Ovary (tissue), 9 donors: ENCODE results near the gene LBP. TPM values are rescaled to one million over a fixed set of nuclear protein-coding genes. Genes with fewer than 3 reads are reported as not detected.

Experiments used
- DNase-seq, 5 donors: peaks; one replicate each; pipeline ENCODE4 v3.0.0-alpha.2; 2019 to 2020
- H3K27ac ChIP-seq, 2 donors: fragments of 200-600 bp; one replicate each; pipeline versions ENCODE4 v1.5.1 to v1.8.0; 2019 to 2022
- H3K27me3 ChIP-seq: fragments of 200-600 bp; one replicate; pipeline ENCODE4 v1.8.0; 2022
- H3K36me3 ChIP-seq: fragments of 200-600 bp; sonication (generic); one replicate; pipeline ENCODE4 v1.5.1; 2019
- H3K4me1 ChIP-seq: one replicate; pipeline ENCODE4 v1.8.1; 2013; ENCODE audit warnings: mild to moderate bottlenecking, moderate library complexity; ENCODE audit not compliant: insufficient read depth
- H3K4me3 ChIP-seq: fragments of 200-600 bp; sonication (generic); one replicate; pipeline ENCODE4 v1.5.1; 2017
- H3K9me3 ChIP-seq, 2 donors: fragments of 200-600 bp in 1 of 2; sonication (generic) in 1 of 2; one replicate each; pipeline versions ENCODE4 v1.5.1 to v1.8.1; 2013 to 2019; ENCODE audit warnings: mild to moderate bottlenecking in 1 of 2, moderate library complexity in 1 of 2
- CTCF ChIP-seq, 3 donors: fragments of 450-650 bp in 2 of 3; fragments of 200-600 bp in 1 of 3; IDR thresholded peaks; one replicate each; pipeline versions ENCODE4 v1.5.1 to v1.8.0; 2016 to 2022; ENCODE audit warnings: antibody characterized with exemption in 3 of 3, mild to moderate bottlenecking in 1 of 3
- EP300 ChIP-seq: sonication (generic); formaldehyde crosslinking; IDR thresholded peaks from one replicate; pipeline ENCODE4 v1.6.1; 2017; ENCODE audit warnings: antibody characterized with exemption
- POLR2A ChIP-seq: fragments of 450-650 bp; IDR thresholded peaks from one replicate; pipeline ENCODE4 v1.6.1; 2017; ENCODE audit warnings: antibody characterized with exemption, mild to moderate bottlenecking, moderate library complexity
- WGBS, 3 donors: extraction: QIAGEN DNeasy Blood & Tissue Kit in 1 of 3; methylation state at CpG; one replicate each; pipeline versions ENCODE4 v1.1.5 to v1.1.7; 2013 to 2017; 5-methylcytosine and 5-hydroxymethylcytosine counted together
- intact Hi-C, 4 donors: fragments of 100-400 bp; cut with DNase I; formaldehyde crosslinking; loops; one replicate each; pipeline versions ENCODE4 v1.11.0 to v1.15.1; 2022 to 2023
- polyA plus RNA-seq, 2 donors: library from polyadenylated mRNA; stranded (reverse); fragments of 200-250 nt in 1 of 2; fragments of 350-450 nt in 1 of 2; fragmentation: Illumina TruSeq in 1 of 2; extraction: RNeasy Lipid Tissue Mini Kit (QIAGEN cat#74804) in 1 of 2; gene quantifications; one replicate each; pipeline ENCODE4 v1.2.3, GENCODE V29; 2013 to 2014
- total RNA-seq, 7 donors: library from RNA; depleted of rRNA in 2 of 7; stranded (reverse); fragments of >200 nt in 2 of 7; fragmentation: NEBNext Ultra II Directional in 3 of 7; extraction: Animal tissue kit (Norgen Biotek cat#: 25700) in 3 of 7; gene quantifications; one replicate each; pipeline versions ENCODE4 v1.1.0 to v1.2.4, GENCODE V29; 2016 to 2023
- donor health status: DM: no; HTN: no; CAD: no; lungs with moderate emphysema.
- donor health status: DM: no; HTN: no; CAD: no.
- donor health status: Bipolar disorder and iron deficiency.
- donor health status: DM: yes; HTN: yes; CAD: no.
- donor health status: DM: no; HTN: no; CAD: no.
- donor health status: DM: yes; HTN: yes; CAD: no.

LBP gene
- total and polyA plus RNA-seq, 9 donors: 0.12 to 0.20 (median 0.17) TPM; not detected in 5

- WGBS, 3 donors: 81 to 86% (median 83%) methylated on average over 18 of the region's 18 CpGs
- Histone ChIP-seq H3K36me3 (no peaks in the 10 kb centered on the region), H3K4me1 (peaks cover 7% of the 10 kb centered on the region), H3K9me3 (no peaks in the 10 kb centered on the region), H3K27ac (no peak overlapping the region), H3K4me3 (no peak overlapping the region), H3K27me3 (no peaks in the 10 kb centered on the region)
- intact Hi-C loops: no loop called here
- TF ChIP-seq EP300 (no peak), CTCF (IDR thresholded peaks at IDR 0.05) (no peak), POLR2A (no peak)
- no peak for DNase-seq
Observed at GRCh38 chr20:38355161-38356012, 9.1 kb downstream of the LBP start.

- Histone ChIP-seq H3K36me3 (no peaks in the 10 kb centered on the region), H3K27me3 (no peaks in the 10 kb centered on the region), H3K9me3 (no peaks in the 10 kb centered on the region), H3K27ac (no peak overlapping the region), H3K4me3 (no peak overlapping the region), H3K4me1 (no peaks in the 10 kb centered on the region)
- DNase-seq: no peak
- WGBS, 3 donors: 80 to 87% (median 85%) methylated on average over 7 of the region's 7 CpGs
- TF ChIP-seq POLR2A: no peak
- intact Hi-C loops: no loop called here
Observed at GRCh38 chr20:38357653-38358207, 11.4 kb downstream of the LBP start.

GRCh38 chr20:38358556-38358955 lies 12.3 kb downstream of the LBP start:
- Histone ChIP-seq H3K4me1 (no peaks in the 10 kb centered on the region), H3K4me3 (no peak overlapping the region), H3K36me3 (no peaks in the 10 kb centered on the region), H3K9me3 (no peaks in the 10 kb centered on the region), H3K27me3 (no peaks in the 10 kb centered on the region), H3K27ac (no peak overlapping the region)
- TF ChIP-seq POLR2A (no peak), EP300 (no peak), CTCF (IDR thresholded peaks at IDR 0.05) (no peak)
- WGBS, 3 donors: 75 to 80% (median 77%) methylated on average over 7 of the region's 7 CpGs
- intact Hi-C loops: no loop called here
- no peak for DNase-seq

GRCh38 chr20:38363004-38363747 lies 16.9 kb downstream of the LBP start:
- H3K4me3 ChIP-seq: no peak overlapping the region
- no peaks in the 10 kb centered on the region for H3K27me3 ChIP-seq
- intact Hi-C loops: no loop called here
- no peak for DNase-seq
- H3K27ac ChIP-seq: no peak overlapping the region
- H3K9me3 ChIP-seq: no peaks in the 10 kb centered on the region
- H3K36me3 ChIP-seq: no peaks in the 10 kb centered on the region
- TF ChIP-seq POLR2A: no peak
- no peak for TF ChIP-seq EP300
- no peak for TF ChIP-seq CTCF (IDR thresholded peaks at IDR 0.05)
- WGBS, 3 donors: 90 to 91% (median 90%) methylated on average over 8 of the region's 8 CpGs
- no peaks in the 10 kb centered on the region for H3K4me1 ChIP-seq
